Neural cell (in vitro differentiated cells): ENCODE results near the gene SLC22A16. TPM values are rescaled to one million over a fixed set of nuclear protein-coding genes. Genes with fewer than 3 reads are reported as not detected.
"Not testable (repeated sequence)": the region's sequence is repeated elsewhere in the genome, so short reads cannot be mapped to it uniquely, and the experiment has no call there.

ENCODE experiments used
- H2AFZ ChIP-seq: fragments of 200-600, 300-800 bp; sonication (generic), shearing (Covaris generic); 2 replicates; pipeline ENCODE4 v1.6.0; 2014; ENCODE audit warnings: low read depth, mild to moderate bottlenecking, antibody characterized with exemption, low read length, moderate library complexity
- H3F3A ChIP-seq: fragments of 200-600 bp; shearing (Covaris generic); 2 replicates; pipeline ENCODE4 v1.6.1; 2016; ENCODE audit warnings: mild to moderate bottlenecking, moderate library complexity, mixed read lengths, antibody characterized with exemption, low read length; ENCODE audit not compliant: insufficient read depth, poor library complexity, severe bottlenecking
- H3K27ac ChIP-seq: fragments of 200-600, 300-800 bp; sonication (generic), shearing (Covaris generic); 2 replicates; pipeline ENCODE4 v1.5.1; 2014; ENCODE audit warnings: mild to moderate bottlenecking, low read length, moderate library complexity
- H3K27me3 ChIP-seq: fragments of 300-800, 200-600 bp; sonication (generic), shearing (Covaris generic); 2 replicates; pipeline ENCODE4 v1.6.0; 2014; ENCODE audit warnings: mild to moderate bottlenecking, low read depth, low read length, moderate library complexity; ENCODE audit not compliant: insufficient read depth
- H3K36me3 ChIP-seq: fragments of 300-800, 200-600 bp; sonication (generic), shearing (Covaris generic); 2 replicates; pipeline ENCODE4 v1.5.1; 2014; ENCODE audit warnings: mild to moderate bottlenecking, antibody characterized with exemption, low read length, moderate library complexity; ENCODE audit not compliant: insufficient read depth
- H3K4me2 ChIP-seq: fragments of 300-800, 200-600 bp; sonication (generic), shearing (Covaris generic); 2 replicates; pipeline ENCODE4 v1.6.0; 2014; ENCODE audit warnings: mild to moderate bottlenecking, low read length
- H3K4me3 ChIP-seq: fragments of 300-800, 200-600 bp; sonication (generic), shearing (Covaris generic); 2 replicates; pipeline ENCODE4 v1.5.1; 2014; ENCODE audit warnings: mild to moderate bottlenecking, low read length, moderate library complexity
- H3K79me2 ChIP-seq: fragments of 200-600 bp; shearing (Covaris generic); replicated peaks from 2 replicates; pipeline ENCODE4 v1.6.0; 2014; ENCODE audit warnings: mild to moderate bottlenecking, low read length, moderate library complexity; ENCODE audit not compliant: insufficient read depth
- H3K9ac ChIP-seq: fragments of 300-800, 200-600 bp; sonication (generic), shearing (Covaris generic); 2 replicates; pipeline ENCODE4 v1.6.1; 2016; ENCODE audit warnings: mild to moderate bottlenecking, low read length, mixed read lengths
- H3K9me2 ChIP-seq: fragments of 200-600 bp; shearing (Covaris generic); 2 replicates; pipeline ENCODE4 v1.6.1; 2016; ENCODE audit warnings: mild to moderate bottlenecking, low read length, mixed read lengths; ENCODE audit not compliant: insufficient read depth
- H3K9me3 ChIP-seq: fragments of 200-600, 300-800 bp; sonication (generic), shearing (Covaris generic); 2 replicates; pipeline ENCODE4 v1.6.1; 2016; ENCODE audit warnings: mild to moderate bottlenecking, mixed run types, low read length, moderate library complexity, mixed read lengths
- H4K20me1 ChIP-seq: fragments of 200-600 bp; shearing (Covaris generic); 2 replicates; pipeline ENCODE4 v1.6.1; 2016; ENCODE audit warnings: mild to moderate bottlenecking, mixed run types; ENCODE audit not compliant: insufficient read depth
- EP300 ChIP-seq: fragments of 450-650 bp; conservative IDR thresholded peaks from 2 replicates; pipeline ENCODE4 v1.6.1; 2014; ENCODE audit warnings: antibody characterized with exemption, mild to moderate bottlenecking, moderate library complexity; ENCODE audit not compliant: poor library complexity, severe bottlenecking
- EZH2 ChIP-seq: fragments of 200-600, 300-800 bp; shearing (Covaris generic), sonication (generic); IDR thresholded peaks from 2 replicates; pipeline ENCODE4 v1.6.1; 2014; ENCODE audit warnings: antibody characterized with exemption, low read length, borderline replicate concordance, mild to moderate bottlenecking; ENCODE audit not compliant: insufficient read depth, poor library complexity, severe bottlenecking
- MXI1 ChIP-seq: fragments of 450-650 bp; conservative IDR thresholded peaks from 2 replicates; pipeline ENCODE4 v1.6.1; 2014; ENCODE audit warnings: antibody characterized with exemption, mild to moderate bottlenecking; ENCODE audit not compliant: poor library complexity, severe bottlenecking
- POLR2AphosphoS5 ChIP-seq: IDR thresholded peaks from 2 replicates; pipeline ENCODE4 v1.6.1; 2012
- RAD21 ChIP-seq: fragments of 450-650 bp; conservative IDR thresholded peaks from 2 replicates; pipeline ENCODE4 v1.6.1; 2014; ENCODE audit warnings: antibody characterized with exemption, mild to moderate bottlenecking, moderate library complexity
- SMC3 ChIP-seq: fragments of 450-650 bp; conservative IDR thresholded peaks from 2 replicates; pipeline ENCODE4 v1.6.1; 2014; ENCODE audit warnings: antibody characterized with exemption, mild to moderate bottlenecking, moderate library complexity; ENCODE audit not compliant: poor library complexity
- TAF1 ChIP-seq: IDR thresholded peaks from 2 replicates; pipeline ENCODE4 v1.6.1; 2012; ENCODE audit warnings: low read depth
- polyA plus RNA-seq: library from polyadenylated mRNA; depleted of rRNA; stranded (reverse); fragments of >200 nt; gene quantifications from 2 replicates; pipeline ENCODE4 v1.2.3, GENCODE V29; 2014
- TF ChIP-seq, protein P1 (sequence below): fragments of 450-650 bp; IDR thresholded peaks from 2 replicates; pipeline ENCODE4 v1.5.1; 2014; ENCODE audit warnings: antibody characterized with exemption, mild to moderate bottlenecking, moderate library complexity; ENCODE audit not compliant: poor library complexity, severe bottlenecking
- TF ChIP-seq, protein P2 (sequence below): IDR thresholded peaks from 2 replicates; pipeline ENCODE4 v1.6.1; 2012; ENCODE audit warnings: borderline replicate concordance

The SLC22A16 gene
- polyA plus RNA-seq, 1 donor from 2014 or later = not detected

DNA sequence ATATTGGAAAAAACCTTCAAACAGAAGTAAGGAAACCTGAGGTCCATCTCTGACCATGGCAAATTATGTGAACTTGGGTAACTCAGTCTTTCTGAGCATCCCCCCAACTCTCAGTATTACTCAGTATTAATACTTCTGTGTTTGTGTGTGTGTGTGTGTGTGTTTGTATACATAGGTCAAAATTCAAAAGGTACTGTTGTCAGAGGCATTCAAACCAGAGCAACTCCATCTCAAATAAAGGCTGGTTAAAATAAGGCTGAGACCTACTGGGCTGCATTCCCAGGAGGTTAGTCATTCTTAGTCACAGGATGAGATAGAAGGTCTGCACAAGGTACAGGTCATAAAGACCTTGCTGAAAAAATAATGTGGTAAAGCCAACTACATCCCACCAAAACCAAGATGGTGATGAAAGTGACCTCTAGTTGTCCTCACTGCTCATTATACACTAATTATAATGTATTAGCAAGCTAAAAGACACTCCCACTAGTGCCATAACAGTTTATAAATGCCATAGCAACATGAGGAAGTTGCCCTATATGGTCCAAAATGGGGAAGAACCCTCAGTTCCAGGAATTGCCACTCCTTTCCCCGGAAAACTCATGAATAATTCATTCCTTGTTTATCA, 33.3 kb upstream of the SLC22A16 start:
- Histone ChIP-seq H3K4me2 (no peak overlapping the region), H4K20me1 (no peaks in the 10 kb centered on the region), H3K27ac (no peak overlapping the region), H3K4me3 (no peak overlapping the region), H3F3A (no peaks in the 10 kb centered on the region), H3K79me2 (no peaks in the 10 kb centered on the region), H3K9me3 (no peaks in the 10 kb centered on the region), H3K9ac (no peak overlapping the region), H3K9me2 (no peaks in the 10 kb centered on the region), H3K27me3 (no peaks in the 10 kb centered on the region), H3K36me3 (no peaks in the 10 kb centered on the region), H2AFZ (no peak overlapping the region)
- TF ChIP-seq SMC3 (no peak), RAD21 (no peak)

DNA sequence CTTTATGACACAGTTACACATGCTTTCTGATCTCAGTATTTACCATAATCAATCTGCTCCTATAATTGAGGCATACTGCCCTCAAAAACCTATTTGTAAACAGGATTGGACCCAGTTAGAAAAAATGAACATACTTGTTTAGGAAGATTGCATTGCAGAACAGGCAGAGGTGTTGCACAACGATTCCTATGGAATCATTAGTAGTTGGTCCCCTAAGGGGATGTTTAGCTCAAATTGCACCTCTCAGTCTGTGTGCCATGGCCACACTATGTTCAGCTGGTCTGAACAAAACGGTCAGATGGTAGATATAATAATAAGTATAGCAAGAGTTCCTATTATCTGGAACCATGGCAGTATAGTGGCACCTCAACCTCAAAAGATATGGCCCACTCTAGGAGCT, 28.5 kb upstream of the SLC22A16 start:
- not testable (repeated sequence) for H3K27me3 ChIP-seq, H3K36me3 ChIP-seq, H3K9me2 ChIP-seq, H3K4me2 ChIP-seq, H3K9me3 ChIP-seq, H3K27ac ChIP-seq, H3F3A ChIP-seq, H3K9ac ChIP-seq, H4K20me1 ChIP-seq, H3K79me2 ChIP-seq, H3K4me3 ChIP-seq, H2AFZ ChIP-seq

DNA sequence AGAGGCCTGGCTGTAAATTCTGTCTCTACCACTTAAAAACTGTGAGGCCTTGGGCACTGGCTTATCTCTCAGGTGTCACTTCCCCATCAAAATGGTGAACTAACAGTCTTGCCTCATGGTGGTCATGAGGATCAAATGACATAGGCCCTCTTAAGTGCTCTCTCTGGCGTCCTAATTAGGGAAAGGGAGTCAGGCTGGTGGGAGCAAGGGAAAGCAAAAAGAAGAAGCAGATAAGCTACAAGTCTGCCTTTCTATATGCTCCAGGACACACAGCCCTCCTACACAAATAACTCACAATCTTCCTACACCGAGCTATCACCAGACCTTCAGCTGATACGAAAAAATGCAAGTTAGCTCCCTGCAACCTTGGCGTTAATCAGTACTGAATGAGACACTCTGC, 19.5 kb upstream of the SLC22A16 start:
- TF ChIP-seq EZH2 (no peak), TAF1 (no peak), EP300 (no peak), POLR2AphosphoS5 (no peak), SMC3 (no peak), MXI1 (no peak)
- TF ChIP-seq, protein P1, sequence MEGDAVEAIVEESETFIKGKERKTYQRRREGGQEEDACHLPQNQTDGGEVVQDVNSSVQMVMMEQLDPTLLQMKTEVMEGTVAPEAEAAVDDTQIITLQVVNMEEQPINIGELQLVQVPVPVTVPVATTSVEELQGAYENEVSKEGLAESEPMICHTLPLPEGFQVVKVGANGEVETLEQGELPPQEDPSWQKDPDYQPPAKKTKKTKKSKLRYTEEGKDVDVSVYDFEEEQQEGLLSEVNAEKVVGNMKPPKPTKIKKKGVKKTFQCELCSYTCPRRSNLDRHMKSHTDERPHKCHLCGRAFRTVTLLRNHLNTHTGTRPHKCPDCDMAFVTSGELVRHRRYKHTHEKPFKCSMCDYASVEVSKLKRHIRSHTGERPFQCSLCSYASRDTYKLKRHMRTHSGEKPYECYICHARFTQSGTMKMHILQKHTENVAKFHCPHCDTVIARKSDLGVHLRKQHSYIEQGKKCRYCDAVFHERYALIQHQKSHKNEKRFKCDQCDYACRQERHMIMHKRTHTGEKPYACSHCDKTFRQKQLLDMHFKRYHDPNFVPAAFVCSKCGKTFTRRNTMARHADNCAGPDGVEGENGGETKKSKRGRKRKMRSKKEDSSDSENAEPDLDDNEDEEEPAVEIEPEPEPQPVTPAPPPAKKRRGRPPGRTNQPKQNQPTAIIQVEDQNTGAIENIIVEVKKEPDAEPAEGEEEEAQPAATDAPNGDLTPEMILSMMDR = no peak
- TF ChIP-seq, protein P2, sequence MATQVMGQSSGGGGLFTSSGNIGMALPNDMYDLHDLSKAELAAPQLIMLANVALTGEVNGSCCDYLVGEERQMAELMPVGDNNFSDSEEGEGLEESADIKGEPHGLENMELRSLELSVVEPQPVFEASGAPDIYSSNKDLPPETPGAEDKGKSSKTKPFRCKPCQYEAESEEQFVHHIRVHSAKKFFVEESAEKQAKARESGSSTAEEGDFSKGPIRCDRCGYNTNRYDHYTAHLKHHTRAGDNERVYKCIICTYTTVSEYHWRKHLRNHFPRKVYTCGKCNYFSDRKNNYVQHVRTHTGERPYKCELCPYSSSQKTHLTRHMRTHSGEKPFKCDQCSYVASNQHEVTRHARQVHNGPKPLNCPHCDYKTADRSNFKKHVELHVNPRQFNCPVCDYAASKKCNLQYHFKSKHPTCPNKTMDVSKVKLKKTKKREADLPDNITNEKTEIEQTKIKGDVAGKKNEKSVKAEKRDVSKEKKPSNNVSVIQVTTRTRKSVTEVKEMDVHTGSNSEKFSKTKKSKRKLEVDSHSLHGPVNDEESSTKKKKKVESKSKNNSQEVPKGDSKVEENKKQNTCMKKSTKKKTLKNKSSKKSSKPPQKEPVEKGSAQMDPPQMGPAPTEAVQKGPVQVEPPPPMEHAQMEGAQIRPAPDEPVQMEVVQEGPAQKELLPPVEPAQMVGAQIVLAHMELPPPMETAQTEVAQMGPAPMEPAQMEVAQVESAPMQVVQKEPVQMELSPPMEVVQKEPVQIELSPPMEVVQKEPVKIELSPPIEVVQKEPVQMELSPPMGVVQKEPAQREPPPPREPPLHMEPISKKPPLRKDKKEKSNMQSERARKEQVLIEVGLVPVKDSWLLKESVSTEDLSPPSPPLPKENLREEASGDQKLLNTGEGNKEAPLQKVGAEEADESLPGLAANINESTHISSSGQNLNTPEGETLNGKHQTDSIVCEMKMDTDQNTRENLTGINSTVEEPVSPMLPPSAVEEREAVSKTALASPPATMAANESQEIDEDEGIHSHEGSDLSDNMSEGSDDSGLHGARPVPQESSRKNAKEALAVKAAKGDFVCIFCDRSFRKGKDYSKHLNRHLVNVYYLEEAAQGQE = no peak
- no peaks in the 10 kb centered on the region for H3K9me3 ChIP-seq
- no peak overlapping the region for H3K9ac ChIP-seq

More for the DNA sequence above, 19.5 kb upstream of the SLC22A16 start:
- H3F3A ChIP-seq = no peaks in the 10 kb centered on the region
- no peak overlapping the region for H3K4me3 ChIP-seq
- H3K27me3 ChIP-seq = no peaks in the 10 kb centered on the region
- no peak overlapping the region for H3K27ac ChIP-seq
- H2AFZ ChIP-seq = no peak overlapping the region
- H3K9me2 ChIP-seq = no peaks in the 10 kb centered on the region
- no peaks in the 10 kb centered on the region for H4K20me1 ChIP-seq
- H3K79me2 ChIP-seq = no peaks in the 10 kb centered on the region
- no peaks in the 10 kb centered on the region for H3K36me3 ChIP-seq
- H3K4me2 ChIP-seq = no peak overlapping the region
